Left lung (tissue), 10 donors: ENCODE results near the gene KLLN. TPM values are rescaled to one million over a fixed set of nuclear protein-coding genes. Genes with fewer than 3 reads are reported as not detected.
"Not testable (repeated sequence)": the region's sequence is repeated elsewhere in the genome, so short reads cannot be mapped to it uniquely, and the experiment has no call there.

Experiments used
- ATAC-seq: fragments of 200-7000 bp; cut with Tn5 transposase; one replicate; pipeline ENCODE4 v1.9.1; 2020; ENCODE audit warnings: moderate library complexity
- DNase-seq, 4 donors: peaks; one replicate each; pipeline ENCODE4 v3.0.0-alpha.2; 2013 to 2020
- H3K27ac ChIP-seq, 2 donors: fragments of 200-600 bp; sonication (generic) in 1 of 2; one replicate each; pipeline versions ENCODE4 v1.5.0 to v1.8.0; 2020 to 2021
- H3K27me3 ChIP-seq, 2 donors: fragments of 200-600 bp; sonication (generic) in 1 of 2; one replicate each; pipeline versions ENCODE4 v1.5.0 to v1.8.0; 2020 to 2021
- H3K36me3 ChIP-seq, 2 donors: fragments of 200-600 bp; sonication (generic) in 1 of 2; one replicate each; pipeline versions ENCODE4 v1.5.0 to v1.8.0; 2020 to 2021
- H3K4me1 ChIP-seq, 2 donors: fragments of 200-600 bp; one replicate each; pipeline ENCODE4 v1.8.0; 2021
- H3K4me3 ChIP-seq, 2 donors: fragments of 200-600 bp; sonication (generic) in 1 of 2; one replicate each; pipeline versions ENCODE4 v1.5.0 to v1.8.0; 2020 to 2021; ENCODE audit warnings: mild to moderate bottlenecking in 1 of 2
- H3K9me3 ChIP-seq, 2 donors: fragments of 200-600 bp; sonication (generic) in 1 of 2; one replicate each; pipeline versions ENCODE4 v1.5.0 to v1.8.0; 2020 to 2021
- CTCF ChIP-seq, 2 donors: fragments of 200-600 bp; sonication (generic) in 1 of 2; IDR thresholded peaks; one replicate each; pipeline versions ENCODE4 v1.5.0 to v1.8.0; 2021; ENCODE audit warnings: antibody characterized with exemption in 2 of 2
- intact Hi-C, 2 donors: fragments of 100-400 bp; cut with DNase I; formaldehyde crosslinking; loops; one replicate each; pipeline versions ENCODE4 v1.11.2 to v1.14.2; 2022
- polyA plus RNA-seq, 6 donors: library from polyadenylated mRNA; unstranded; fragments of 120-200 nt; gene quantifications; one replicate each; pipeline ENCODE4 v1.2.1, GENCODE V29; 2013; ENCODE audit not compliant: insufficient read length in 6 of 6
- total RNA-seq, 2 donors: library from RNA; stranded (reverse); fragmentation: NEBNext Ultra II Directional; extraction: Animal tissue kit (Norgen Biotek cat#: 25700); gene quantifications; one replicate each; pipeline ENCODE4 v1.2.1, GENCODE V29; 2021
- donor health status: DM: no; HTN: yes; CAD: no.
- donor health status: DM: no; HTN: no; CAD: no.

The KLLN gene
- total and polyA plus RNA-seq, 8 donors, result 0.58 to 1.5 (median 1.2) TPM

- ATAC-seq (no peak), DNase-seq (no peak)
- H3K27ac ChIP-seq, result peak overlapping the region in 1 of 2 donors; percentile 27
- no peaks in the 10 kb centered on the region for H3K27me3 ChIP-seq
- no peaks in the 10 kb centered on the region for H3K9me3 ChIP-seq
- intact Hi-C loops, result loop anchor here in 1 of 2 donors (10.0 kb wide), 2 partner anchors 65 to 685 kb away; no protein-coding TSS in a partner anchor
- H3K36me3 ChIP-seq, result no peaks in the 10 kb centered on the region
- peak overlapping the region in 1 of 2 donors; percentile 81 for H3K4me3 ChIP-seq
- H3K4me1 ChIP-seq, result peaks cover 19 to 69% of the 10 kb centered on the region in 2 donors
- TF ChIP-seq CTCF (IDR thresholded peaks at IDR 0.05), result no peak
These were observed 6.6 kb upstream of the KLLN start for GRCh38 chr10:87869773-87870551.

GRCh38 chr10:87869139-87869538 lies 5.8 kb upstream of the KLLN start:
- H3K4me1 ChIP-seq, result peaks cover 10 to 61% of the 10 kb centered on the region in 2 donors
- not testable (repeated sequence) for H3K36me3 ChIP-seq, H3K27me3 ChIP-seq, ATAC-seq, DNase-seq, H3K9me3 ChIP-seq
- intact Hi-C loops, result loop anchor here in 1 of 2 donors (10.0 kb wide), 1 partner anchor 686 kb away; no protein-coding TSS in a partner anchor
- peak overlapping the region; percentile 50 to 97 for H3K27ac ChIP-seq
- peak overlapping the region in 1 of 2 donors; percentile 81 for H3K4me3 ChIP-seq

GRCh38 chr10:87868277-87868676 lies 4.9 kb upstream of the KLLN start:
- intact Hi-C loops, result loop anchor here in 1 of 2 donors (10.0 kb wide), 1 partner anchor 687 kb away; no protein-coding TSS in a partner anchor
- TF ChIP-seq CTCF (IDR thresholded peaks at IDR 0.05), result no peak
- Histone ChIP-seq H3K27ac (peak overlapping the region; percentile 35 to 97), H3K4me1 (peaks cover 10 to 52% of the 10 kb centered on the region in 2 donors), H3K36me3 (no peaks in the 10 kb centered on the region), H3K9me3 (no peaks in the 10 kb centered on the region), H3K4me3 (peak overlapping the region; percentile 76 to 81), H3K27me3 (no peaks in the 10 kb centered on the region)
- no peak for DNase-seq
- ATAC-seq, result no peak

DNA sequence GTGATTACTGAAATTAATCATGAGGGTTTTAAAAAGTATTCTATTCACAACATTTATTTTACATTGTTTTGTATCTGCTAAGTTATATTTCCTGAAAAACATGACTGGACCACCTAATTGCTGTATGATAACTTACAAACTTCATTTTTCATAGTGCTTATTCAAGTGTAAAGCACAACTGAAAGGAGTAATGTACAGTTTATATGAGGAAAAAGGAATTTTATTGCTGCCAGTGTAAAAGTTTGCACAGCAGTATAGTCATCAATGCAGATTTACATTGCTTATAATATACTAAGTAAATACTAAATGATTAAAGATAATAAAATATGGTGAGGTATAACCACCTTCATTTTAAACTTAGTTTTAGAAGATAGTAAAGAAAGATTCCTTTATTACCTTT lies 4.1 kb upstream of the KLLN start:
- H3K9me3 ChIP-seq, result no peaks in the 10 kb centered on the region
- H3K27ac ChIP-seq, result peak overlapping the region; percentile 97 to 99
- H3K27me3 ChIP-seq, result no peaks in the 10 kb centered on the region
- peaks cover 10 to 44% of the 10 kb centered on the region in 2 donors for H3K4me1 ChIP-seq
- DNase-seq (no peak), ATAC-seq (no peak)
- intact Hi-C loops, result loop anchor here in 1 of 2 donors (10.0 kb wide), 1 partner anchor 687 kb away; no protein-coding TSS in a partner anchor
- H3K36me3 ChIP-seq, result no peaks in the 10 kb centered on the region
- H3K4me3 ChIP-seq, result peak overlapping the region; percentile 76 to 81
- no peak for TF ChIP-seq CTCF (IDR thresholded peaks at IDR 0.05)

DNA sequence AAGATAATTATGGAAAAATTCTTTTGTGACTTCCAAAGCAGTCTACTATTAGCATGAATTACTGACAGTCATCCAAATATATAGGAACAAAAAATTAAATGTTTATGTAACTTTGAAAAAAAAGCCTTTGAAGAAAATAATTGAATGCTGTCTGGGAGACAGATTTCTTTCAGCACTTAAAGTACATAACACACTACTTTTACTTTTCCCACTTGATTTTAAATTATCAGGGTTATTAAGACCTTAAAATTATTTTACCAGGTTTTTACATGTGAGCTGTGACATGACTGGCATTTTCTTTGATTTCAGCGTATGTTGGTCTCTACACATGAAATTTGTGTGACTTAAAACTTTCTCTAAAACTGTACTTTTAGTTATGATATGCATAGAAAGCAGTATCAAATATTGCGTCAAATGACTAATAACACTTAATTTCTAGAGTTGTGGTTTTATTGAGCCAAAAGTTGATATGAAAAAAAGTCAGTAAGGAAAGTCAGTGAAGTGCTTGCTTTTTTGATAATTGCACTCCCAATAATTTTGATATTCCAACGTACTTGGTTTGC lies 3.2 kb upstream of the KLLN start:
- Histone ChIP-seq H3K9me3 (no peaks in the 10 kb centered on the region), H3K36me3 (no peaks in the 10 kb centered on the region), H3K4me1 (peaks cover 10 to 36% of the 10 kb centered on the region in 2 donors), H3K27ac (peak overlapping the region; percentile 97 to 99), H3K4me3 (peak overlapping the region; percentile 76 to 81), H3K27me3 (no peaks in the 10 kb centered on the region)
- TF ChIP-seq CTCF (IDR thresholded peaks at IDR 0.05), result no peak
- intact Hi-C loops, result loop anchor here in 1 of 2 donors (10.0 kb wide), 1 partner anchor 688 kb away; no protein-coding TSS in a partner anchor
- DNase-seq (no peak), ATAC-seq (no peak)
